ENCODE data around the gene FGD4.

FGD4 gene

GRCh38 chr12:32455607-32456071 lies 56.3 kb downstream of the FGD4 start:
- peak in 1 of 2 donors; percentile 6 for DNase-seq (ENCODE audit: low read depth in 2 of 2)

GRCh38 chr12:32457251-32458025 lies 58.1 kb downstream of the FGD4 start:
- DNase-seq (ENCODE audit: low read depth in 2 of 2), result no peak

GRCh38 chr12:32460638-32461037 lies 61.3 kb downstream of the FGD4 start:
- DNase-seq (ENCODE audit: low read depth in 2 of 2), result no peak

GRCh38 chr12:32462908-32463307 lies 63.5 kb downstream of the FGD4 start:
- no peak for DNase-seq (ENCODE audit: low read depth in 2 of 2)

GRCh38 chr12:32466187-32466586 lies 66.8 kb downstream of the FGD4 start:
- DNase-seq (ENCODE audit: low read depth in 2 of 2), result no peak

GRCh38 chr12:32466986-32467711 lies 67.8 kb downstream of the FGD4 start:
- no peak for DNase-seq (ENCODE audit: low read depth in 2 of 2)

- DNase-seq (ENCODE audit: low read depth in 2 of 2), result no peak
Measured at GRCh38 chr12:32467959-32468863, 68.9 kb downstream of the FGD4 start.

- DNase-seq (ENCODE audit: low read depth in 2 of 2), result no peak
Measured at GRCh38 chr12:32470936-32471470, 71.6 kb downstream of the FGD4 start.

- no peak for DNase-seq (ENCODE audit: low read depth in 2 of 2)
Measured at GRCh38 chr12:32471591-32472001, 72.2 kb downstream of the FGD4 start.

GRCh38 chr12:32475724-32476123 lies 76.4 kb downstream of the FGD4 start:
- no peak for DNase-seq (ENCODE audit: low read depth in 2 of 2)

GRCh38 chr12:32476446-32476845 lies 77.1 kb downstream of the FGD4 start:
- DNase-seq (ENCODE audit: low read depth in 2 of 2), result no peak

- DNase-seq (ENCODE audit: low read depth in 2 of 2), result no peak
Measured at GRCh38 chr12:32477714-32478113, 78.4 kb downstream of the FGD4 start.

- DNase-seq (ENCODE audit: low read depth in 2 of 2), result no peak
Measured at GRCh38 chr12:32478166-32478565, 78.8 kb downstream of the FGD4 start.

GRCh38 chr12:32478858-32479725 lies 79.7 kb downstream of the FGD4 start:
- no peak for DNase-seq (ENCODE audit: low read depth in 2 of 2)

GRCh38 chr12:32482226-32482625 lies 82.9 kb downstream of the FGD4 start:
- DNase-seq (ENCODE audit: low read depth in 2 of 2), result no peak

GRCh38 chr12:32483499-32483898 lies 84.1 kb downstream of the FGD4 start:
- no peak for DNase-seq (ENCODE audit: low read depth in 2 of 2)

- DNase-seq (ENCODE audit: low read depth in 2 of 2), result no peak
Measured at GRCh38 chr12:32483993-32484392, 84.6 kb downstream of the FGD4 start.

- DNase-seq (ENCODE audit: low read depth in 2 of 2), result no peak
Measured at GRCh38 chr12:32486158-32486557, 86.8 kb downstream of the FGD4 start.

GRCh38 chr12:32488132-32488531 lies 88.8 kb downstream of the FGD4 start:
- no peak for DNase-seq (ENCODE audit: low read depth in 2 of 2)

GRCh38 chr12:32489070-32489469 lies 89.7 kb downstream of the FGD4 start:
- DNase-seq (ENCODE audit: low read depth in 2 of 2), result no peak

- DNase-seq (ENCODE audit: low read depth in 2 of 2), result no peak
Measured at GRCh38 chr12:32490801-32491200, 91.4 kb downstream of the FGD4 start.

All from activated CD4-positive, alpha-beta T cell treated with anti-CD3 and anti-CD28 coated beads for 24 hours (primary cell).